Esophagus muscularis mucosa (tissue), 4 donors: ENCODE results near the gene DAPK2. TPM values are rescaled to one million over a fixed set of nuclear protein-coding genes. Genes with fewer than 3 reads are reported as not detected.

Experiments
- DNase-seq: peaks from one replicate; pipeline ENCODE4 v3.0.0-alpha.2; 2017; ENCODE audit errors: extremely low spot score
- H3K27ac ChIP-seq, 4 donors: fragments of 200-600 bp; sonication (generic); replicated peaks in 1 of 4; 1 replicate in 3 of 4; 2 replicates in 1 of 4; pipeline ENCODE4 v1.5.1; 2016 to 2019; ENCODE audit warnings: mild to moderate bottlenecking in 1 of 4
- H3K27me3 ChIP-seq, 4 donors: fragments of 200-600 bp; sonication (generic); one replicate each; pipeline versions ENCODE4 v1.5.1 to v1.6.0; 2016 to 2019
- H3K36me3 ChIP-seq, 4 donors: fragments of 200-600 bp; sonication (generic); one replicate each; pipeline ENCODE4 v1.5.1; 2016 to 2019
- H3K4me1 ChIP-seq, 4 donors: fragments of 200-600 bp; sonication (generic); one replicate each; pipeline ENCODE4 v1.5.1; 2016 to 2019
- H3K4me3 ChIP-seq, 4 donors: fragments of 200-600 bp; sonication (generic); 1 replicate in 2 of 4; 2 replicates in 2 of 4; pipeline ENCODE4 v1.5.1; 2016 to 2019; ENCODE audit warnings: mild to moderate bottlenecking in 4 of 4, moderate library complexity in 1 of 4
- H3K9me3 ChIP-seq, 4 donors: fragments of 200-600 bp; sonication (generic); 1 replicate in 3 of 4; 2 replicates in 1 of 4; pipeline ENCODE4 v1.5.1; 2016 to 2019
- CTCF ChIP-seq, 3 experiments: fragments of 200-600 bp in 2 of 3; fragments of 450-650 bp in 1 of 3; sonication (generic) in 2 of 3; IDR thresholded peaks; one replicate each; pipeline ENCODE4 v1.5.1; 2017 to 2019; ENCODE audit warnings: antibody characterized with exemption in 3 of 3, mild to moderate bottlenecking in 2 of 3, moderate library complexity in 1 of 3
- EP300 ChIP-seq: sonication (generic); formaldehyde crosslinking; IDR thresholded peaks from one replicate; pipeline ENCODE4 v1.6.1; 2017; ENCODE audit warnings: antibody characterized with exemption
- POLR2A ChIP-seq: fragments of 450-650 bp; IDR thresholded peaks from one replicate; pipeline ENCODE4 v1.6.1; 2017; ENCODE audit warnings: antibody characterized with exemption, moderate library complexity, mild to moderate bottlenecking, low read depth
- POLR2AphosphoS5 ChIP-seq, 2 donors: sonication (generic); formaldehyde crosslinking; IDR thresholded peaks; one replicate each; pipeline ENCODE4 v1.6.1; 2017; ENCODE audit warnings: antibody characterized with exemption in 2 of 2
- WGBS: methylation state at CpG from one replicate; pipeline ENCODE4 v1.1.5; 2018; 5-methylcytosine and 5-hydroxymethylcytosine counted together
- intact Hi-C: fragments of 100-400 bp; cut with DNase I; formaldehyde crosslinking; loops from one replicate; pipeline ENCODE4 v1.15.1; 2023
- total RNA-seq, 4 donors: library from RNA; depleted of rRNA; stranded (reverse); fragments of >200 nt; gene quantifications; one replicate each; pipeline versions ENCODE4 v1.1.0 to v1.2.1, GENCODE V29; 2016

Gene DAPK2
- total RNA-seq, 4 donors from 2014 or later = 1.5 to 11.2 (median 7.3) TPM

- TF ChIP-seq EP300 (no peak), POLR2A (no peak), CTCF (IDR thresholded peaks at IDR 0.05) (no peak), POLR2AphosphoS5 (IDR thresholded peaks at IDR 0.05) (no peak)
- intact Hi-C loops = no loop called here
- Histone ChIP-seq H3K4me3 (no peak overlapping the region), H3K36me3 (no peaks in the 10 kb centered on the region), H3K27me3 (no peaks in the 10 kb centered on the region), H3K4me1 (no peaks in the 10 kb centered on the region), H3K27ac (no peak overlapping the region), H3K9me3 (no peaks in the 10 kb centered on the region)
- no peak for DNase-seq
- WGBS = 81% methylated on average over 8 of the region's 8 CpGs
Measured at GRCh38 chr15:63872759-63873510, 173.3 kb downstream of the DAPK2 start.

- H3K4me3 ChIP-seq = no peak overlapping the region
- no peak for TF ChIP-seq EP300
- TF ChIP-seq POLR2A = no peak
- H3K4me1 ChIP-seq = no peaks in the 10 kb centered on the region
- H3K27me3 ChIP-seq = no peaks in the 10 kb centered on the region
- WGBS = 68% methylated on average over 4 of the region's 6 CpGs
- no peak overlapping the region for H3K27ac ChIP-seq
- intact Hi-C loops = no loop called here
- no peaks in the 10 kb centered on the region for H3K36me3 ChIP-seq
- DNase-seq = no peak
- no peaks in the 10 kb centered on the region for H3K9me3 ChIP-seq
Measured at GRCh38 chr15:63870487-63871209, 175.6 kb downstream of the DAPK2 start.

- WGBS = 73% methylated on average over 2 of the region's 2 CpGs
- no peaks in the 10 kb centered on the region for H3K9me3 ChIP-seq
- no peak overlapping the region for H3K4me3 ChIP-seq
- DNase-seq = no peak
- intact Hi-C loops = no loop called here
- TF ChIP-seq POLR2AphosphoS5 (IDR thresholded peaks at IDR 0.05) = no peak
- TF ChIP-seq EP300 = no peak
- no peak for TF ChIP-seq CTCF (IDR thresholded peaks at IDR 0.05)
- no peak for TF ChIP-seq POLR2A
- no peak overlapping the region for H3K27ac ChIP-seq
- no peaks in the 10 kb centered on the region for H3K4me1 ChIP-seq
- no peaks in the 10 kb centered on the region for H3K36me3 ChIP-seq
- no peaks in the 10 kb centered on the region for H3K27me3 ChIP-seq
Measured at GRCh38 chr15:63870043-63870394, 176.3 kb downstream of the DAPK2 start.

GRCh38 chr15:63869371-63870042 lies 176.8 kb downstream of the DAPK2 start:
- no peak overlapping the region for H3K27ac ChIP-seq
- no peak overlapping the region for H3K4me3 ChIP-seq
- no peak for DNase-seq
- no peaks in the 10 kb centered on the region for H3K36me3 ChIP-seq
- H3K27me3 ChIP-seq = no peaks in the 10 kb centered on the region
- intact Hi-C loops = no loop called here
- no peaks in the 10 kb centered on the region for H3K4me1 ChIP-seq
- WGBS = 86% methylated on average over 2 of the region's 2 CpGs
- H3K9me3 ChIP-seq = no peaks in the 10 kb centered on the region
- TF ChIP-seq POLR2A = no peak
- no peak for TF ChIP-seq EP300
- no peak for TF ChIP-seq POLR2AphosphoS5 (IDR thresholded peaks at IDR 0.05)
- no peak for TF ChIP-seq CTCF (IDR thresholded peaks at IDR 0.05)

- Histone ChIP-seq H3K36me3 (no peaks in the 10 kb centered on the region), H3K9me3 (no peaks in the 10 kb centered on the region), H3K27ac (no peak overlapping the region), H3K4me1 (peaks cover 0 to 9% (median 3%) of the 10 kb centered on the region in 4 donors), H3K27me3 (no peaks in the 10 kb centered on the region), H3K4me3 (no peak overlapping the region)
- no peak for DNase-seq
- WGBS = 46% methylated on average over 3 of the region's 3 CpGs
- no peak for TF ChIP-seq POLR2A
- TF ChIP-seq POLR2AphosphoS5 (IDR thresholded peaks at IDR 0.05) = no peak
- no peak for TF ChIP-seq EP300
- TF ChIP-seq CTCF (IDR thresholded peaks at IDR 0.05) = no peak
- intact Hi-C loops = no loop called here
Measured at GRCh38 chr15:63864186-63864585, 182.1 kb downstream of the DAPK2 start.
